Measurements from ENCODE around the gene KBTBD8.

GRCh38 chr3:66980791-66981190, 17.3 kb upstream of the KBTBD8 start:
- no peak for TF ChIP-seq SUZ12 (IDR thresholded peaks at IDR 0.05; ENCODE audit: low read depth, low read length)
- TF ChIP-seq SMARCC2 (IDR thresholded peaks at IDR 0.05): no peak
- no peak for TF ChIP-seq YY1 (IDR thresholded peaks at IDR 0.05; ENCODE audit: insufficient read depth, insufficient replicate concordance, low read depth, low read length)
- TF ChIP-seq, protein P1, sequence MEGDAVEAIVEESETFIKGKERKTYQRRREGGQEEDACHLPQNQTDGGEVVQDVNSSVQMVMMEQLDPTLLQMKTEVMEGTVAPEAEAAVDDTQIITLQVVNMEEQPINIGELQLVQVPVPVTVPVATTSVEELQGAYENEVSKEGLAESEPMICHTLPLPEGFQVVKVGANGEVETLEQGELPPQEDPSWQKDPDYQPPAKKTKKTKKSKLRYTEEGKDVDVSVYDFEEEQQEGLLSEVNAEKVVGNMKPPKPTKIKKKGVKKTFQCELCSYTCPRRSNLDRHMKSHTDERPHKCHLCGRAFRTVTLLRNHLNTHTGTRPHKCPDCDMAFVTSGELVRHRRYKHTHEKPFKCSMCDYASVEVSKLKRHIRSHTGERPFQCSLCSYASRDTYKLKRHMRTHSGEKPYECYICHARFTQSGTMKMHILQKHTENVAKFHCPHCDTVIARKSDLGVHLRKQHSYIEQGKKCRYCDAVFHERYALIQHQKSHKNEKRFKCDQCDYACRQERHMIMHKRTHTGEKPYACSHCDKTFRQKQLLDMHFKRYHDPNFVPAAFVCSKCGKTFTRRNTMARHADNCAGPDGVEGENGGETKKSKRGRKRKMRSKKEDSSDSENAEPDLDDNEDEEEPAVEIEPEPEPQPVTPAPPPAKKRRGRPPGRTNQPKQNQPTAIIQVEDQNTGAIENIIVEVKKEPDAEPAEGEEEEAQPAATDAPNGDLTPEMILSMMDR (CRISPR knock-in tag; IDR thresholded peaks at IDR 0.05): no peak

All from HepG2 (cell line).